ENCODE measurements around the gene ZBTB24.

DNA sequence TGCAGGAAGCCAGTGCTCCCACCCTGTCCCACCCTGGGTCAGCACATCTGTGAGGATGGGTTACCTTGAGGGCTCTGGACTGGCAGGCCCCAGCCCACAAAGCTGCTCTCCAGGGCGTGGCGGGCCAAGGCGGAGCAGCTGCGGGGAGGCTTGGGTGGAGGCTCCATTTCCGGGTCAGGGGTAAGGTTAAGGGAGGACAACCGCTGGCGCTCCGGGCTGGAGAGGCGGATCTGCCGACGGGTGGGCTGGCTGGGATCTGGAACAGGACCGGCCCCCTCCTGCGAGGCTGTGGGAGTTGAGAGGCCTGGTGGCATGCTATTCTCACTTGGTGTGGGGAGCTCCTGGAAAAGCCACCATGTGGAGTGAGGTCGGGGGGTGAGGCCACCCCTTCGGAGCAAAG lies 36.9 kb downstream of the ZBTB24 start:
- TF ChIP-seq EZH2 (IDR thresholded peaks at IDR 0.05): no peak
- no peak for TF ChIP-seq POLR2AphosphoS5 (IDR thresholded peaks at IDR 0.05; ENCODE audit: borderline replicate concordance, low read depth, low read length)
- no peak for TF ChIP-seq FOXP2 (optimal IDR thresholded peaks at IDR 0.05; ENCODE audit: control extremely low read depth, extremely low read length, insufficient read depth)
